ENCODE measurements around the gene OSBPL1A. TPM values are rescaled to one million over a fixed set of nuclear protein-coding genes. Genes with fewer than 3 reads are reported as not detected.

OSBPL1A gene
- total and polyA plus RNA-seq, 4 experiments from 2014 or later = 2.4 to 5.3 (median 4.0) TPM

DNA sequence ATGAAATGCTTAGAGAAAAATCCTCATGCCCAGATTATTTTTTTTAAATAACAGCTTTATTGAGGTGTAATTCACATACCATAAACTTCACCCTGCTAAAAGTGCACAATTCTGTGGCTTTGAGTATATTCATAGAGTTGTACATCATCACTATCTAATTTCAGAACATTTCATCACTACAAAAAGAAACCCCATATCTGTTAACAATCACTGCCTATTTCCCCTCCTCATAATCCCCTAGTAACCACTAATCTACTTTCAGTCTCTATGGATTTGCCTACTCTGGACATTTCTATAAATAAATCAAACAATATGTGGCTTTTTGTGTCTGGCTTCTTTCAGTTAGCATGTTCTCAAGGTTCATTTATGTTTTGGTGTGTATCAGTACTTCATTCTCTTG lies 51.4 kb downstream of the OSBPL1A start:
- Mint-ChIP-seq H3K4me1 (no peaks in the 10 kb centered on the region), H3K4me3 (no peak overlapping the region), H3K36me3 (no peaks in the 10 kb centered on the region), H3K27me3 (peaks cover 2 to 5% of the 10 kb centered on the region in 2 donors), H3K9me3 (peaks cover 0 to 3% (median 0%) of the 10 kb centered on the region in 8 donors), H3K27ac (no peak overlapping the region)
- H3K9me3 ChIP-seq (ENCODE audit: control insufficient read depth in 1 of 2, low read length in 2 of 2) = no peaks in the 10 kb centered on the region
- H3K36me3 ChIP-seq (ENCODE audit: insufficient read depth, low read length) = no peaks in the 10 kb centered on the region
- DNase-seq = no peak
- H3K27ac ChIP-seq (ENCODE audit: low read depth, low read length) = no peak overlapping the region
- intact Hi-C loops (cut with micrococcal nuclease) = no loop called here
- no peak overlapping the region for H3K4me3 ChIP-seq (ENCODE audit: low read length in 2 of 2)
- CTCF ChIA-PET (ENCODE audit: partially characterized antibody) = no interaction called here
- POLR2A ChIA-PET (ENCODE audit: partially characterized antibody) = no interaction called here
- H3K27me3 ChIP-seq (ENCODE audit: insufficient read depth, low read length) = no peaks in the 10 kb centered on the region
- H3K4me1 ChIP-seq (ENCODE audit: insufficient read depth, low read length) = no peaks in the 10 kb centered on the region

DNA sequence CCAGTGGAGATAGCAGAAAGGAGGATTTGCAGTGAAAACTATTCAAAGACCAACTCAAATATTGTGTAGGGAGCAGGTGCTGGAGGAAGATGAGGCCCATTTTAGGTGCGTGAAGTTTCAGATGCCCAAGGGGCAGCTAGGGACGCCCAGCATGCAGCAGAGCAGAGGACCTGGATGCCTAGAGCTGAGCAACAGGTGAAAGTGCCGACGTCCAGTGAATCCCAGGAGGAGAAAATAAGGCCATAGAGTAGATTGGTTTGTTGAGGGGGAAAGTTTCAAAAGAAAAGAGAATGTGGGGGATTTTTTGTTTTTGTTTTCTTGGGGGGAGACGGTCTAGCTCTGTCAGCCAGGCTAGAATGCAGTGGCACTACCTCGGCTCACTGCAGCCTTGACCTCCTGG lies 53.1 kb downstream of the OSBPL1A start:
- no peak overlapping the region for H3K27ac ChIP-seq (ENCODE audit: low read depth, low read length)
- ChIA-PET CTCF (ENCODE audit: partially characterized antibody) (no interaction called here), POLR2A (ENCODE audit: partially characterized antibody) (no interaction called here)
- no peak overlapping the region for H3K4me3 ChIP-seq (ENCODE audit: low read length in 2 of 2)
- H3K36me3 Mint-ChIP-seq = no peaks in the 10 kb centered on the region
- no peaks in the 10 kb centered on the region for H3K27me3 ChIP-seq (ENCODE audit: insufficient read depth, low read length)
- H3K9me3 Mint-ChIP-seq = no peaks in the 10 kb centered on the region
- no peaks in the 10 kb centered on the region for H3K9me3 ChIP-seq (ENCODE audit: control insufficient read depth in 1 of 2, low read length in 2 of 2)
- H3K27me3 Mint-ChIP-seq = peaks cover 2 to 5% of the 10 kb centered on the region in 2 donors
- intact Hi-C loops (cut with micrococcal nuclease) = no loop called here
- H3K4me1 ChIP-seq (ENCODE audit: insufficient read depth, low read length) = no peaks in the 10 kb centered on the region
- H3K4me3 Mint-ChIP-seq = no peak overlapping the region
- H3K4me1 Mint-ChIP-seq = no peaks in the 10 kb centered on the region
- no peaks in the 10 kb centered on the region for H3K36me3 ChIP-seq (ENCODE audit: insufficient read depth, low read length)
- H3K27ac Mint-ChIP-seq = no peak overlapping the region
- no peak for DNase-seq

DNA sequence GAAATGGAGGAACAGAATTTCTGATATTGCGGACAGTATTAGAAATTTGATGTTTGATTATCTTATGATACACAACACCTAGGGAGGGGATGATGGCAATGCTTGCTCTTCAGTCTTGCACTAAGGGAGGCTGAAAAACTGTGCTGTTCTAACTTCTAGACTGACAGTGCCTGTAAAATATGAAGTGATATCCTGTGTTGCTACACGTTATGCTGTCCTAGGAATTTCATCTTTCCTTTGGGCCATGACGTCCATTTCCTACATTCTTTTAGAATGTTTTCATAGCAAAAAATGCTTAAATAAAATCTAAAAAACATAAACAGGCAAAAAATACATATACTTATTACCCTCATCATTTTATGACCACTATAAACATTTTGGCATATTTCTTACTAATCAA lies 55.3 kb downstream of the OSBPL1A start:
- H3K4me3 ChIP-seq (ENCODE audit: low read length in 2 of 2) = no peak overlapping the region
- H3K9me3 ChIP-seq (ENCODE audit: control insufficient read depth in 1 of 2, low read length in 2 of 2) = no peaks in the 10 kb centered on the region
- no peaks in the 10 kb centered on the region for H3K36me3 ChIP-seq (ENCODE audit: insufficient read depth, low read length)
- Mint-ChIP-seq H3K27ac (no peak overlapping the region), H3K4me3 (no peak overlapping the region), H3K4me1 (no peaks in the 10 kb centered on the region), H3K9me3 (no peaks in the 10 kb centered on the region), H3K36me3 (no peaks in the 10 kb centered on the region), H3K27me3 (peaks cover 2 to 5% of the 10 kb centered on the region in 2 donors)
- H3K4me1 ChIP-seq (ENCODE audit: insufficient read depth, low read length) = no peaks in the 10 kb centered on the region
- no peak for DNase-seq
- intact Hi-C loops (cut with micrococcal nuclease) = no loop called here
- H3K27me3 ChIP-seq (ENCODE audit: insufficient read depth, low read length) = no peaks in the 10 kb centered on the region
- ChIA-PET CTCF (ENCODE audit: partially characterized antibody) (no interaction called here), POLR2A (ENCODE audit: partially characterized antibody) (no interaction called here)
- H3K27ac ChIP-seq (ENCODE audit: low read depth, low read length) = no peak overlapping the region

DNA sequence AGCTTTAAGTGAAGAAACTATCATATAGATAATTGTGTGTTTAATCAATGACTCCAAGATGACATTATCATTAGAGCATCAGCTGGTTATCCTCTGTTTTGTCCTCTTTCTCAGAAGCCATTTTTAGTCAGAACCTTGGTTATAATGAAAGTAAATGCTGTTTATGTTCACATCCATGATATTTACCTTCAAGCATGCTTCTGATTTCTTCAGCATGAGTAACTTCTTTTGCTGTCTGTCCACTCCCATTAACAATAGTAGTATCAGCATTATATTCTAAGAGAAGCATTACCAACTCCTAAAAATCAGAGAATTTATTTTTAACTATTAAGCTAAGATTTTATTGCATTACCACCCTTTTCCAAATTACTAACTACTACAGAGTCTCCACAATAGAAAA lies 56.3 kb downstream of the OSBPL1A start:
- H3K27ac Mint-ChIP-seq = no peak overlapping the region
- H3K4me1 ChIP-seq (ENCODE audit: insufficient read depth, low read length) = no peaks in the 10 kb centered on the region
- no peak overlapping the region for H3K4me3 ChIP-seq (ENCODE audit: low read length in 2 of 2)
- no peaks in the 10 kb centered on the region for H3K9me3 Mint-ChIP-seq
- no peaks in the 10 kb centered on the region for H3K4me1 Mint-ChIP-seq
- H3K27me3 ChIP-seq (ENCODE audit: insufficient read depth, low read length) = no peaks in the 10 kb centered on the region
- DNase-seq = no peak
- H3K27me3 Mint-ChIP-seq = peaks cover 2 to 5% of the 10 kb centered on the region in 2 donors
- intact Hi-C loops (cut with micrococcal nuclease) = no loop called here
- no peaks in the 10 kb centered on the region for H3K36me3 ChIP-seq (ENCODE audit: insufficient read depth, low read length)
- CTCF ChIA-PET (ENCODE audit: partially characterized antibody) = no interaction called here
- no peak overlapping the region for H3K4me3 Mint-ChIP-seq
- H3K27ac ChIP-seq (ENCODE audit: low read depth, low read length) = no peak overlapping the region
- no peaks in the 10 kb centered on the region for H3K36me3 Mint-ChIP-seq
- POLR2A ChIA-PET (ENCODE audit: partially characterized antibody) = no interaction called here
- no peaks in the 10 kb centered on the region for H3K9me3 ChIP-seq (ENCODE audit: control insufficient read depth in 1 of 2, low read length in 2 of 2)

DNA sequence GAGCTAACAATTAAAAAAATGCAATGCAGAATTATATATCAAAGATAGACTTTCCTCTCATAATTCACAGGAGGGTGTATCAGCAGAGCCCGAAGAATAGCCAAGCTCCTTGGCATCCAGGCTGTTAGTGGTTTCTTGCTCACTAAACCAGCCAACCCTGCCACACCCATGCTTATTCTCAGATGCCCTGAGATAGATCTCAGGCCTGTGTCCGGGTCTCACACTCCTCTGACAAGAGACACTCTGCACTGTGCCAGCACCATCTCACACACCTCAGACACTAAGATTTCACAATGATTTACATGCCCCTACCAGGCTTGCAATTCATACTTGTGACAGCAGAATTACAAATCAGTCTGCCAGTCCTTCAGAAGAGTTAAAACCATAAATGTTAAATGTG lies 64.5 kb downstream of the OSBPL1A start:
- Mint-ChIP-seq H3K4me3 (no peak overlapping the region), H3K4me1 (no peaks in the 10 kb centered on the region), H3K27ac (no peak overlapping the region), H3K9me3 (peaks cover 0 to 5% (median 0%) of the 10 kb centered on the region in 8 donors), H3K36me3 (peaks cover 1 to 10% of the 10 kb centered on the region in 2 donors), H3K27me3 (no peaks in the 10 kb centered on the region)
- H3K4me1 ChIP-seq (ENCODE audit: insufficient read depth, low read length) = no peaks in the 10 kb centered on the region
- CTCF ChIA-PET (ENCODE audit: partially characterized antibody) = no interaction called here
- no peak for DNase-seq
- POLR2A ChIA-PET (ENCODE audit: partially characterized antibody) = no interaction called here
- no peak overlapping the region for H3K4me3 ChIP-seq (ENCODE audit: low read length in 2 of 2)
- H3K27me3 ChIP-seq (ENCODE audit: insufficient read depth, low read length) = no peaks in the 10 kb centered on the region
- no peak overlapping the region for H3K27ac ChIP-seq (ENCODE audit: low read depth, low read length)
- intact Hi-C loops (cut with micrococcal nuclease) = no loop called here
- no peaks in the 10 kb centered on the region for H3K9me3 ChIP-seq (ENCODE audit: control insufficient read depth in 1 of 2, low read length in 2 of 2)
- no peaks in the 10 kb centered on the region for H3K36me3 ChIP-seq (ENCODE audit: insufficient read depth, low read length)

DNA sequence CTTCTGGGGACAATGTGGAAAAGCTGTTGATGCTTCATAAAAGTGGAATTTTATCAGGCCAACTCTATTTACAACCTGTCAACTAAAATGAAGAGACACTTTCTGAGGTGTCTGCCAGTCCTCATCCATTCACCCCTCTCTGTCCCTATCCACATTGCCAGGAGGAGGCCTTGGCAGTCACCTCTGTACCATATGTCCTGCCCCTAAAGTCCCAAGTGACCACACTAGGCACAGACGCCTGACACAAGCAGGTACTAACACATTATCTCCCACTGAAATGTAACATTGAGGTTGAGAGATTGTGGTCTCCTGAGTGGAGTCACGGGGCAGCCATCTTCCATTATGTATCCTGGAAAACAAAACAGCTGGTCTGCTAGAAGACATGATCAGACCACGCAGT lies 71.4 kb downstream of the OSBPL1A start:
- POLR2A ChIA-PET (ENCODE audit: partially characterized antibody) = interaction anchor here (0.7 kb wide), 1 partner anchor 214 kb away, joined by 3 read pairs; no protein-coding TSS in a partner anchor
- intact Hi-C loops (cut with micrococcal nuclease) = no loop called here
- H3K4me1 Mint-ChIP-seq = no peaks in the 10 kb centered on the region
- Histone ChIP-seq H3K36me3 (ENCODE audit: insufficient read depth, low read length) (no peaks in the 10 kb centered on the region), H3K4me1 (ENCODE audit: insufficient read depth, low read length) (no peaks in the 10 kb centered on the region), H3K4me3 (ENCODE audit: low read length in 2 of 2) (no peak overlapping the region), H3K9me3 (ENCODE audit: control insufficient read depth in 1 of 2, low read length in 2 of 2) (no peaks in the 10 kb centered on the region), H3K27ac (ENCODE audit: low read depth, low read length) (no peak overlapping the region), H3K27me3 (ENCODE audit: insufficient read depth, low read length) (no peaks in the 10 kb centered on the region)
- H3K4me3 Mint-ChIP-seq = no peak overlapping the region
- H3K9me3 Mint-ChIP-seq = peaks cover 0 to 2% (median 0%) of the 10 kb centered on the region in 8 donors
- DNase-seq = no peak
- CTCF ChIA-PET (ENCODE audit: partially characterized antibody) = no interaction called here
- no peaks in the 10 kb centered on the region for H3K27me3 Mint-ChIP-seq
- no peak overlapping the region for H3K27ac Mint-ChIP-seq
- no peaks in the 10 kb centered on the region for H3K36me3 Mint-ChIP-seq

DNA sequence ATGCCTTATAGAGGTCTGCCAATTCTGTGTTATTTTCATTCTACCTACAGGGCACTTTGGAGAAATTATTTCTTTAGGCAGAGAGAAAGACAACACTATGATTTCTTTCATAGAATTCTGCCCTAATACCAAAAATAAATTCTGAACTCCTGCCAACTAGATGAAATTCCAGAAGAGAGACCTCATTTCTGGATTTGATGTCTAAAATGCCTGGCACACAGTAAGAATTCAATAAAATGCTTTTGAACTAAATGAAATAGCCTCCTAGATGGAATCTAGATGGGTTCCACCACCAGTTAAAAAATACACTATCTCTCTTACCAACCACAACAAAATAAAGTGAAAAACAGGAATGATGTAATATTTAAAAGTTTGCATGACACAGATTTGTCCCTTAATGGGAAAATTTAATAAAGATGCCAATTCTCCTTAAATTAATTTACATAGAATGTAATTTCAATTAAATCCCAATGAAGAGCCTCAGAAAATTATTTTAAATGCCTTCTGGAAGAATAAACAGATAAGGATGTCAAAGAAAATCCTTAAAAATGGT lies 75.0 kb downstream of the OSBPL1A start:
- CTCF ChIA-PET (ENCODE audit: partially characterized antibody) = no interaction called here

DNA sequence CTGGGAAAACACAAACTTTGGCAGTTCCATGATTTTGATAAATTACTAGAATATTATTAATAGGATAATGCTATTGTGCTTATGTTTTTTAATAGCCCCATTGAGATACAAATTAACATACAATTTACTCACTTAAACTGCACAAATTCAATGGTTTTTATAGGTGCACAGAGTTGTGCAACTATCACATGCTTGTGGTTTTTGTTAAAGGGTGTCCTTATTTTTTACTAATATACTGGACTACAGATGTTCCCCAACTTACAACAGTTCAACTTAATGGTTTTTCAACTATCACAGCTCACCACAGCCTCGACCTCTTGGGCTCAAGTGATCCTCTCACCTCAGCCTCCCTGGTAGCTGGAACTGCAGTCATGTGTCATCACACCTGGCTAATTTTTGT lies 76.6 kb downstream of the OSBPL1A start:
- H3K27me3 ChIP-seq (ENCODE audit: insufficient read depth, low read length) = no peaks in the 10 kb centered on the region
- intact Hi-C loops (cut with micrococcal nuclease) = no loop called here
- no peaks in the 10 kb centered on the region for H3K27me3 Mint-ChIP-seq
- no peak overlapping the region for H3K27ac ChIP-seq (ENCODE audit: low read depth, low read length)
- H3K27ac Mint-ChIP-seq = no peak overlapping the region
- H3K4me3 Mint-ChIP-seq = no peak overlapping the region
- no peaks in the 10 kb centered on the region for H3K9me3 ChIP-seq (ENCODE audit: control insufficient read depth in 1 of 2, low read length in 2 of 2)
- ChIA-PET POLR2A (ENCODE audit: partially characterized antibody) (no interaction called here), CTCF (ENCODE audit: partially characterized antibody) (no interaction called here)
- no peaks in the 10 kb centered on the region for H3K4me1 Mint-ChIP-seq
- no peaks in the 10 kb centered on the region for H3K9me3 Mint-ChIP-seq
- H3K36me3 Mint-ChIP-seq = no peaks in the 10 kb centered on the region
- H3K4me3 ChIP-seq (ENCODE audit: low read length in 2 of 2) = no peak overlapping the region
- H3K36me3 ChIP-seq (ENCODE audit: insufficient read depth, low read length) = no peaks in the 10 kb centered on the region
- no peaks in the 10 kb centered on the region for H3K4me1 ChIP-seq (ENCODE audit: insufficient read depth, low read length)
- DNase-seq = no peak

More for the DNA sequence above, 75.0 kb downstream of the OSBPL1A start:
- intact Hi-C loops (cut with micrococcal nuclease) = no loop called here
- H3K4me3 Mint-ChIP-seq = no peak overlapping the region
- H3K36me3 ChIP-seq (ENCODE audit: insufficient read depth, low read length) = no peaks in the 10 kb centered on the region
- H3K9me3 Mint-ChIP-seq = no peaks in the 10 kb centered on the region
- POLR2A ChIA-PET (ENCODE audit: partially characterized antibody) = no interaction called here
- no peak for DNase-seq
- H3K9me3 ChIP-seq (ENCODE audit: control insufficient read depth in 1 of 2, low read length in 2 of 2) = no peaks in the 10 kb centered on the region
- no peak overlapping the region for H3K27ac Mint-ChIP-seq
- H3K4me3 ChIP-seq (ENCODE audit: low read length in 2 of 2) = no peak overlapping the region
- H3K4me1 ChIP-seq (ENCODE audit: insufficient read depth, low read length) = no peaks in the 10 kb centered on the region
- H3K36me3 Mint-ChIP-seq = no peaks in the 10 kb centered on the region
- H3K27me3 ChIP-seq (ENCODE audit: insufficient read depth, low read length) = no peaks in the 10 kb centered on the region
- no peaks in the 10 kb centered on the region for H3K27me3 Mint-ChIP-seq
- H3K4me1 Mint-ChIP-seq = no peaks in the 10 kb centered on the region
- no peak overlapping the region for H3K27ac ChIP-seq (ENCODE audit: low read depth, low read length)

Data from CD4-positive, alpha-beta memory T cell (primary cell).